ENCODE results near the gene CGNL1.

DNA sequence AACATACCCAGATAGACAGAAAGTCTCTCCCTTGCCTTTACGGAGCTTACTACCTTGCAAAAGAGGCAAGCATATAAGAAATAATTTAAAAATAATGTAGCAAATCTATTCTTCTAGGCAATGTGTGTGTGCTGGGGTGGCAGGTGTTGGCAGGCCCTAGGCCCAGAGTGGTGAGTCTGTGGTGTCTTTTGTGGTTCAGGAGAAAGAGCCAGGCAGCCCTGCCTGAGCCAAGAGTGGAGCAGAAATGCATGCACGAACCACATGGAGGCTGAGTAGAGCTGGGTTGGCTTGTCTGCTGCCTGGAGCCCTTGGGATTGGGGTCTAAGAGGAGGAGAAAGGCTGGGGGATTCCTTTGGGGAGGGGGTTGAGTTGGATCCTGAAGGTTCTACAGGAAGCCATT, 145.2 kb downstream of the CGNL1 start:
- TF ChIP-seq POLR2AphosphoS5 (IDR thresholded peaks at IDR 0.05): no peak
- TF ChIP-seq, protein P1, sequence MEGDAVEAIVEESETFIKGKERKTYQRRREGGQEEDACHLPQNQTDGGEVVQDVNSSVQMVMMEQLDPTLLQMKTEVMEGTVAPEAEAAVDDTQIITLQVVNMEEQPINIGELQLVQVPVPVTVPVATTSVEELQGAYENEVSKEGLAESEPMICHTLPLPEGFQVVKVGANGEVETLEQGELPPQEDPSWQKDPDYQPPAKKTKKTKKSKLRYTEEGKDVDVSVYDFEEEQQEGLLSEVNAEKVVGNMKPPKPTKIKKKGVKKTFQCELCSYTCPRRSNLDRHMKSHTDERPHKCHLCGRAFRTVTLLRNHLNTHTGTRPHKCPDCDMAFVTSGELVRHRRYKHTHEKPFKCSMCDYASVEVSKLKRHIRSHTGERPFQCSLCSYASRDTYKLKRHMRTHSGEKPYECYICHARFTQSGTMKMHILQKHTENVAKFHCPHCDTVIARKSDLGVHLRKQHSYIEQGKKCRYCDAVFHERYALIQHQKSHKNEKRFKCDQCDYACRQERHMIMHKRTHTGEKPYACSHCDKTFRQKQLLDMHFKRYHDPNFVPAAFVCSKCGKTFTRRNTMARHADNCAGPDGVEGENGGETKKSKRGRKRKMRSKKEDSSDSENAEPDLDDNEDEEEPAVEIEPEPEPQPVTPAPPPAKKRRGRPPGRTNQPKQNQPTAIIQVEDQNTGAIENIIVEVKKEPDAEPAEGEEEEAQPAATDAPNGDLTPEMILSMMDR (IDR thresholded peaks at IDR 0.05): no peak

All from esophagus muscularis mucosa (tissue), 3 donors.